ENCODE data around the gene TMPRSS13.
"Not testable (repeated sequence)": the region's sequence is repeated elsewhere in the genome, so short reads cannot be mapped to it uniquely, and the experiment has no call there.

The TMPRSS13 gene

GRCh38 chr11:117929142-117929915 is at the start of gene TMPRSS13:
TMPRSS13 (minus strand) TSS chr11:117929402; CDS start chr11:117929307, 95 bp downstream.
- DNase-seq, result peak in 1 of 2 experiments; percentile 60

GRCh38 chr11:117978991-117979390 is 49.8 kb upstream of the TMPRSS13 start:
- DNase-seq, result no peak

- not testable (repeated sequence) for DNase-seq
Measured at GRCh38 chr11:117978291-117978910, 49.2 kb upstream of the TMPRSS13 start.

- not testable (repeated sequence) for DNase-seq
Measured at GRCh38 chr11:117977612-117978264, 48.5 kb upstream of the TMPRSS13 start.

GRCh38 chr11:117977029-117977428 is 47.8 kb upstream of the TMPRSS13 start:
- no peak for DNase-seq

- no peak for DNase-seq
Measured at GRCh38 chr11:117976445-117976844, 47.2 kb upstream of the TMPRSS13 start.

- no peak for DNase-seq
Measured at GRCh38 chr11:117973503-117973860, 44.3 kb upstream of the TMPRSS13 start.

- DNase-seq, result no peak
Measured at GRCh38 chr11:117972629-117973502, 43.7 kb upstream of the TMPRSS13 start.

- DNase-seq, result no peak
Measured at GRCh38 chr11:117972044-117972443, 42.8 kb upstream of the TMPRSS13 start.

GRCh38 chr11:117970400-117971024 is 41.3 kb upstream of the TMPRSS13 start:
- DNase-seq, result no peak

- no peak for DNase-seq
Measured at GRCh38 chr11:117969160-117969991, 40.2 kb upstream of the TMPRSS13 start.

GRCh38 chr11:117966908-117967307 is 37.7 kb upstream of the TMPRSS13 start:
- no peak for DNase-seq

GRCh38 chr11:117962826-117963225 is 33.6 kb upstream of the TMPRSS13 start:
- DNase-seq, result no peak

- no peak for DNase-seq
Measured at GRCh38 chr11:117961896-117962295, 32.7 kb upstream of the TMPRSS13 start.

GRCh38 chr11:117960406-117960805 is 31.2 kb upstream of the TMPRSS13 start:
- DNase-seq, result no peak

GRCh38 chr11:117959438-117960149 is 30.4 kb upstream of the TMPRSS13 start:
- no peak for DNase-seq

- no peak for DNase-seq
Measured at GRCh38 chr11:117958949-117959348, 29.7 kb upstream of the TMPRSS13 start.

- DNase-seq, result no peak
Measured at GRCh38 chr11:117953024-117953671, 23.9 kb upstream of the TMPRSS13 start.

- peak in 1 of 2 experiments; percentile 35 for DNase-seq
Measured at GRCh38 chr11:117950993-117951961, 22.1 kb upstream of the TMPRSS13 start.

All from NCI-H526 (cell line).